GM21737 (cell line): ENCODE measurements around the gene PTMA.
"Not testable (repeated sequence)": the region's sequence is repeated elsewhere in the genome, so short reads cannot be mapped to it uniquely, and the experiment has no call there.

Experiments
- ATAC-seq: cut with Tn5 transposase; IDR thresholded peaks from one replicate; pipeline ENCODE4 v1.9.1; 2021; ENCODE audit warnings: mild to moderate bottlenecking, moderate library complexity; ENCODE audit not compliant: unreplicated experiment

PTMA gene

DNA sequence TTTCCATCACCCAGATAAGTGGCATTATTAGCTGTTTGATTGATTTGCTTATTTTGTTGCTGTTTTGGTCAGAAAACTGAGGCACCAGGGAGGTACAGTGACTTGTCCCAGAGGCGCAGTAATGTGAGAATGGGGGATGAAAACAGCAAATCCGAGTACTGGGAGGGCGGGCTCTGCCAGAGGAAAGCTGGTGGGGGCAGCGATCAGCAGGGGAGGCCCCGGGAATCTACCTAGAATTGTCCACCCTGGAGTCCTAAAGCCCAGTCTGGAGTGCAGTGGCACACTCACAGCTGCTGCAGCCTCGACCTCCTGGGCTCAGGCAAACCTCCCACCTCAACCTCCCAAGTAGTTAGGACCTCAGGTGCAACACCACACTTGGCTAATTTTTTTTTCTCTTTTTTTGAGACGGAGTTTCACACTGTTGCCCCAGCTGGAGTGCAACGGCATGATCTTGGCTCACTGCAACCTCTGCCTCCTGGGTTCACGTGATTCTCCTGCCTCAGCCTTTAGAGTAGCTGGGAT, 17.0 kb upstream of the PTMA start:
- ATAC-seq = no peak

- no peak for ATAC-seq
Observed at GRCh38 chr2:231692847-231693246, 15.5 kb upstream of the PTMA start.

- no peak for ATAC-seq
Observed at GRCh38 chr2:231693956-231694355, 14.4 kb upstream of the PTMA start.

- no peak for ATAC-seq
Observed at GRCh38 chr2:231696004-231696367, 12.3 kb upstream of the PTMA start.

GRCh38 chr2:231699006-231699405, 9.3 kb upstream of the PTMA start:
- ATAC-seq = no peak

GRCh38 chr2:231701456-231702373, 6.6 kb upstream of the PTMA start:
- ATAC-seq = no peak

- ATAC-seq = no peak
Observed at GRCh38 chr2:231704017-231704416, 4.3 kb upstream of the PTMA start.

GRCh38 chr2:231706731-231707624, 1.3 kb upstream of the PTMA start:
- peak; percentile 38 for ATAC-seq

DNA sequence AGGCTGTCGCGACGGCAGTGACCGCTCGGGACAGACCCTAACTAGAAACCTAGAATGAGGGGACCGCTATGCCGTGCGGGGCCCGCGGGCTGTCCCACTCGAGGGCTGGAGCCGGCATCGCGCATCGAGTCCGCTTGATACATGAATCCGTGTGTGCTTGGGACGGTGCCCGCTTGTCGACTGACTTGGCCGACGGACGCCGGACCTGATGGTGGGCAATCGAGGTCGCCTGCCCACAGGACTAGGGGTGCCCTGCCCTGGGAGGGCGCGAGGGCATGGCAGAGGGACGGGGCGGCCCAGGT, 749 bp upstream of the PTMA start:
- no peak for ATAC-seq

GRCh38 chr2:231708773-231709635, 679 bp downstream of the PTMA start:
- no peak for ATAC-seq

GRCh38 chr2:231709636-231709980, 1.3 kb downstream of the PTMA start:
- no peak for ATAC-seq

DNA sequence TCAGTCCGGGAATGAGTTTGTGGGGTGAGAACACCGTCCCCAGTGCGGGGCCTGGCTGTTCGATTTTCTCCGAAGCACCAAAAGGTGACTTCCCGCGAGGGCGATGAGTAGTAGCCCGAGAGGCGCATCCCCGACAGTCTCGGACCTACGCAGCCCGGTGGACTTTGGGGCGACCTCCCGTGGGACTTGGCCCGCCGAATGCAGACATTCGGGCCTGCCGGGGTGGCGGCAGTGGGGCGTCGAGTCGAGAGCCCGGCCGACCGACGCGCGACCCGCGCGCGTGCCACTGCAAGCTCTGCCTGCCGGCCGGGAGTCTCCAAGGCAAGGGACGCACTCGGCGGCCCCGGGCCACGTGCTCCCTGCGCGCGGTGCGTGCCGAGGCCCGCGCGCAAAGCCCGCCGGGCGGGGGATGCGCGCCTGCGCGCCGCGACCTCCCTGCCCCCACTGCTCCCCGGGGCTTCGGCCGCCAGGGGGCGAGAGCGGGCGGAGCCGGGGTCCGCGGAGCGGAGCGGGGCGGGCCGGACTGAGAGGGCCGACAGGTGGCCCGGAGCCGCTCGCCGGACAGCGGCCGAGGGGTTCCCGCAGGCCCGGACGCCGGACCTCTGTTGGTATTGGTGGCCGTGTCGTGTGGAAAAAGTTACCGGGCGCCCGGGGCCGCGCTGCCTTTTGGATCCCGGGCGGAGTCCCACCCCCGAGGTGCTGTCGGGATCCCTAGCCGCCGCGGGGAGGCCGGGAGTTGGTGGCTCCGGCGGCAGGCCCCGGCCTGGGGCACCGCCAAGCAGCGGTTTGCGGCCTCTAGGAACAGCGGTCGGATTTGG, 1.9 kb downstream of the PTMA start:
- peak; percentile 17 for ATAC-seq

DNA sequence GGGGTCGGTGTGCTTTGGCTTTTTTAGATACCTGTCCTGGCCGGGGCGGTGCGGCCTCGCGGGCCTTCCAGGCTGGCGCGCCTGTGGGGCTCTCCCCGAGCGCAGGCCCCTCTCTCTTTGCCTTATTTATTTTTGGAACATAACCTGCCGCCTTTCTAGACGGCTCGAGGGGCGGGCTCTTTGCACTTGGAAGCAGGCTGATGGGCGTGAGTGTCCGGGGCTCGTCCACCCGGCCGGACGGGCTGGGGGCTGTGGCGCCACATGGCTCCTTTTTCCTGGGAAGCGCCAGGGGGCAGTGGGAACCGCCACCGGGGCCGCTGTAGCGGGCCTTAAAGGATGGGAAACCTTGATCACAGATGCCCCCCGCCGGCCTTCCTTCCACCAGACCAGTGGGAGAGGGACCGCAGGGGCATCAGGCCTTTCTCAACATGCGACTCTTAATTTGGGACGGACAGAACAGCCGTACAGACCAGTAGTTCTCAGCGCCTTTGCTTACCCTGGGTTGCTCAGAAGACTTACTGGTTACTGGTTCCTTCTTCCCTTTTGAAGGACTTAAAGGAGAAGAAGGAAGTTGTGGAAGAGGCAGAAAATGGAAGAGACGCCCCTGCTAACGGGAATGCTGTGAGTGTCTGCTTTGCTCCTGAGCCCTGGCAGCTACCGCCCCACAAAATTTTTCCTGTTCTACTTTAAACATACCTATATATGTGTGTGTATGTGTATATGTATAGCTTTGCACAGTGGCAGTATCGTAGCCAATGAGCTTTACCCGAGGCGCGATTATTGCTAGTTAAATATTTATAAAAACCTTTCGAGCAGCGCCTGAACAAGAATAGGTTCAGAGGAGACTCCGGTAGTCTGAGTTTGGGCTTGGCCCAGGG, 2.7 kb downstream of the PTMA start:
- ATAC-seq = no peak

- no peak for ATAC-seq
Observed at GRCh38 chr2:231711677-231712450, 3.5 kb downstream of the PTMA start.

GRCh38 chr2:231712451-231713021, 4.2 kb downstream of the PTMA start:
- ATAC-seq = not testable (repeated sequence)

GRCh38 chr2:231713406-231713729, 5.0 kb downstream of the PTMA start:
- ATAC-seq = peak; percentile 0

GRCh38 chr2:231713730-231714638, 5.7 kb downstream of the PTMA start:
- peak; percentile 23 for ATAC-seq
